ENCODE results near the gene KRTAP4-6.
"Not testable (repeated sequence)": the region's sequence is repeated elsewhere in the genome, so short reads cannot be mapped to it uniquely, and the experiment has no call there.

DNA sequence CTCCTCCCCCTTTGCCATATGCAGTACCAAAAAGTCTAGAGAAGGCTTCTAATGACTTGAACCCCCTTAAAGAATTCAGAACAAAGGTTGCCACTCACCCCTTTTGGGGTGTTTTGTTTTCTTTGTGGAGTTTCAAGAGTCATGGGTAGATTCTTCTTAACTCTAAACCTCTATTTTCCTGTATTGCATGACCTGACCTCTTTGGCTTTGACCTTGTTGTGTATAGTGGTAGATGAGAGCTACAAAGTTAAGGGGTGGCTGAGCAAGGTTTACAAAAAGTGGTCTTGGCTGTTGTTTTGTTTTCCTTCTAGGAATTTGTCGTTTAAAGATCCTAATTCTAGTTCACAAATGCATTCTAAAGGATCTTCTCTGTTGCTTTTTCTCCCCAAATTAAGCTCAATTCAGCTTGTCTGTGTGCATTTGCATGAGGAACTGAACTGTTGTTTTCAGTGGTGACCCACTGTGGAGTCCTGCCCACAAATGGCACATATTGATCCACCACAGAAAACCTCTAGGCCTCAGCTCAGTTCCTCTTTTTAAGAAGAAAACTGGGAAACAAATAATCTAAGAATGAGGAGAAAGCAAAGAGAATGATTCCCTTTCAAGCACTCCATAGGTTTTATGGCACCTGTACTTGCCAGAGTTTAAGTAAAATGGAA lies 31.5 kb downstream of the KRTAP4-6 start:
- TF ChIP-seq, protein P1, sequence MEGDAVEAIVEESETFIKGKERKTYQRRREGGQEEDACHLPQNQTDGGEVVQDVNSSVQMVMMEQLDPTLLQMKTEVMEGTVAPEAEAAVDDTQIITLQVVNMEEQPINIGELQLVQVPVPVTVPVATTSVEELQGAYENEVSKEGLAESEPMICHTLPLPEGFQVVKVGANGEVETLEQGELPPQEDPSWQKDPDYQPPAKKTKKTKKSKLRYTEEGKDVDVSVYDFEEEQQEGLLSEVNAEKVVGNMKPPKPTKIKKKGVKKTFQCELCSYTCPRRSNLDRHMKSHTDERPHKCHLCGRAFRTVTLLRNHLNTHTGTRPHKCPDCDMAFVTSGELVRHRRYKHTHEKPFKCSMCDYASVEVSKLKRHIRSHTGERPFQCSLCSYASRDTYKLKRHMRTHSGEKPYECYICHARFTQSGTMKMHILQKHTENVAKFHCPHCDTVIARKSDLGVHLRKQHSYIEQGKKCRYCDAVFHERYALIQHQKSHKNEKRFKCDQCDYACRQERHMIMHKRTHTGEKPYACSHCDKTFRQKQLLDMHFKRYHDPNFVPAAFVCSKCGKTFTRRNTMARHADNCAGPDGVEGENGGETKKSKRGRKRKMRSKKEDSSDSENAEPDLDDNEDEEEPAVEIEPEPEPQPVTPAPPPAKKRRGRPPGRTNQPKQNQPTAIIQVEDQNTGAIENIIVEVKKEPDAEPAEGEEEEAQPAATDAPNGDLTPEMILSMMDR (IDR thresholded peaks at IDR 0.05; ENCODE audit: low read length) = not testable (repeated sequence)
- TF ChIP-seq EZH2 (optimal IDR thresholded peaks at IDR 0.05; ENCODE audit: low read depth, low read length); EZH2phosphoT487 (IDR thresholded peaks at IDR 0.05; ENCODE audit: low read length): not testable (repeated sequence)

Measured in MM.1S (cell line).